OCI-LY7 (cell line): Measurements from ENCODE around the gene TMEM219. TPM values are rescaled to one million over a fixed set of nuclear protein-coding genes. Genes with fewer than 3 reads are reported as not detected.
A peak's percentile ranks its signal among the peaks of the same experiment; 100 is the strongest.

Experiments used
- BruUV-seq: library from RNA; stranded (reverse); fragments of 400-500 nt; replicated peaks from 2 replicates; lab custom pipeline; 2021; lab: Mats Ljungman, UMichigan
- CTCF ChIA-PET: fragments of 300-600 bp; sonication (Branson Sonifier 250); formaldehyde crosslinking; loops from one replicate; lab custom pipeline; 2022; ENCODE audit warnings: antibody characterized with exemption; ENCODE audit not compliant: unreplicated experiment; lab: Charles Lee
- POLR2A ChIA-PET: fragments of 300-600 bp; sonication (Branson Sonifier 250); formaldehyde crosslinking; loops from one replicate; lab custom pipeline; 2022; ENCODE audit warnings: antibody characterized with exemption; lab: Charles Lee
- DNase-seq: peaks from one replicate; pipeline ENCODE4 v3.0.0-alpha.2; 2015; ENCODE audit warnings: low spot score
- H2AFZ ChIP-seq: fragments of 200-600 bp; sonication (generic), shearing (Covaris generic); 2 replicates; pipeline ENCODE4 v1.6.1; 2014; ENCODE audit warnings: mild to moderate bottlenecking, antibody characterized with exemption, low read length, moderate library complexity
- H3K27ac ChIP-seq: fragments of 200-600 bp; sonication (generic); 2 replicates; pipeline ENCODE4 v1.5.1; 2014; ENCODE audit warnings: mixed run types, low read depth, mild to moderate bottlenecking, moderate library complexity, low read length, inconsistent platforms; ENCODE audit not compliant: poor library complexity, severe bottlenecking
- H3K36me3 ChIP-seq: fragments of 200-600 bp; sonication (generic); 2 replicates; pipeline ENCODE4 v1.6.1; 2014; ENCODE audit warnings: mild to moderate bottlenecking, antibody characterized with exemption, low read length, moderate library complexity, mixed read lengths; ENCODE audit not compliant: insufficient read depth
- H3K4me1 ChIP-seq: fragments of 200-600 bp; sonication (generic); 2 replicates; pipeline ENCODE4 v1.5.1; 2014; ENCODE audit warnings: mild to moderate bottlenecking, low read length; ENCODE audit not compliant: insufficient read depth, poor library complexity, severe bottlenecking
- H3K4me2 ChIP-seq: fragments of 200-600 bp; sonication (generic); 2 replicates; pipeline ENCODE4 v1.6.1; 2014; ENCODE audit warnings: mild to moderate bottlenecking, low read length
- H3K4me3 ChIP-seq: fragments of 200-600 bp; sonication (generic); 2 replicates; pipeline ENCODE4 v1.5.1; 2014; ENCODE audit warnings: mild to moderate bottlenecking, low read depth, low read length; ENCODE audit not compliant: poor library complexity, severe bottlenecking
- H3K79me2 ChIP-seq: fragments of 200-600 bp; sonication (generic); 2 replicates; pipeline ENCODE4 v1.6.1; 2016; ENCODE audit warnings: low read depth, mild to moderate bottlenecking, low read length, moderate library complexity, mixed read lengths; ENCODE audit not compliant: insufficient read depth
- H3K9me2 ChIP-seq: fragments of 200-600 bp; sonication (generic); 2 replicates; pipeline ENCODE4 v1.6.1; 2016; ENCODE audit warnings: mild to moderate bottlenecking, low read length, mixed read lengths; ENCODE audit not compliant: insufficient read depth
- H3K9me3 ChIP-seq: fragments of 200-600 bp; sonication (generic); 2 replicates; pipeline ENCODE4 v1.6.1; 2014; ENCODE audit warnings: mild to moderate bottlenecking, mixed run types, low read length, mixed read lengths
- H4K20me1 ChIP-seq: fragments of 200-600 bp; sonication (generic); 2 replicates; pipeline ENCODE4 v1.6.1; 2014; ENCODE audit warnings: mild to moderate bottlenecking, antibody characterized with exemption, low read length, moderate library complexity, mixed read lengths; ENCODE audit not compliant: insufficient read depth
- EZH2phosphoT487 ChIP-seq: fragments of 200-600 bp; sonication (generic); IDR thresholded peaks from 2 replicates; pipeline ENCODE4 v1.6.1; 2018; ENCODE audit warnings: low read depth, borderline replicate concordance, mild to moderate bottlenecking, mixed run types, antibody characterized with exemption, low read length, moderate library complexity, mixed read lengths
- intact Hi-C: fragments of 100-400 bp; cut with micrococcal nuclease; formaldehyde crosslinking; loops from one replicate; pipeline ENCODE4 v1.10.0; 2022; ENCODE audit not compliant: unreplicated experiment
- total RNA-seq, 2 experiments: library from RNA; depleted of rRNA in 1 of 2; stranded (reverse); fragments of >200 nt in 1 of 2; shearing (Covaris generic) in 1 of 2; gene quantifications; 2 replicates each; pipeline ENCODE4 v1.2.3, GENCODE V29; 2014 to 2022
- TF ChIP-seq, protein P1 (sequence below): fragments of 200-600 bp; sonication (generic); conservative IDR thresholded peaks from 2 replicates; pipeline ENCODE4 v1.5.1; 2014; ENCODE audit warnings: mild to moderate bottlenecking, antibody characterized with exemption, low read length, moderate library complexity, mixed read lengths

Gene TMEM219
- total RNA-seq, 2 experiments from 2014 or later, result 82.9 to 94.1 TPM

GRCh38 chr16:29996766-29997250 is 34.9 kb downstream of the TMEM219 start:
- H3K9me3 ChIP-seq, result no peaks in the 10 kb centered on the region
- H3K4me3 ChIP-seq, result peak overlapping the region; percentile 85
- H3K79me2 ChIP-seq, result peaks cover 12% of the 10 kb centered on the region; the same call in 1 of the 2 replicates
- peak; percentile 59 for DNase-seq
- H3K9me2 ChIP-seq, result no peaks in the 10 kb centered on the region
- TF ChIP-seq EZH2phosphoT487, result no peak
- TF ChIP-seq, protein P1, sequence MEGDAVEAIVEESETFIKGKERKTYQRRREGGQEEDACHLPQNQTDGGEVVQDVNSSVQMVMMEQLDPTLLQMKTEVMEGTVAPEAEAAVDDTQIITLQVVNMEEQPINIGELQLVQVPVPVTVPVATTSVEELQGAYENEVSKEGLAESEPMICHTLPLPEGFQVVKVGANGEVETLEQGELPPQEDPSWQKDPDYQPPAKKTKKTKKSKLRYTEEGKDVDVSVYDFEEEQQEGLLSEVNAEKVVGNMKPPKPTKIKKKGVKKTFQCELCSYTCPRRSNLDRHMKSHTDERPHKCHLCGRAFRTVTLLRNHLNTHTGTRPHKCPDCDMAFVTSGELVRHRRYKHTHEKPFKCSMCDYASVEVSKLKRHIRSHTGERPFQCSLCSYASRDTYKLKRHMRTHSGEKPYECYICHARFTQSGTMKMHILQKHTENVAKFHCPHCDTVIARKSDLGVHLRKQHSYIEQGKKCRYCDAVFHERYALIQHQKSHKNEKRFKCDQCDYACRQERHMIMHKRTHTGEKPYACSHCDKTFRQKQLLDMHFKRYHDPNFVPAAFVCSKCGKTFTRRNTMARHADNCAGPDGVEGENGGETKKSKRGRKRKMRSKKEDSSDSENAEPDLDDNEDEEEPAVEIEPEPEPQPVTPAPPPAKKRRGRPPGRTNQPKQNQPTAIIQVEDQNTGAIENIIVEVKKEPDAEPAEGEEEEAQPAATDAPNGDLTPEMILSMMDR, result peak; percentile 36; the same call in 1 of the 2 replicates
- intact Hi-C loops, result loop anchor here (1.0 to 10.0 kb wide), 5 partner anchors 24 to 378 kb away; partner anchors contain the start of genes CDIPT, KCTD13, MAZ and MYL11
- no peaks in the 10 kb centered on the region for H4K20me1 ChIP-seq
- H2AFZ ChIP-seq, result peak overlapping the region; percentile 68; the same call in 1 of the 2 replicates
- H3K27ac ChIP-seq, result peak overlapping the region; percentile 90
- ChIA-PET POLR2A (interaction anchor here (0.7 to 1.9 kb wide), 4 partner anchors 24 to 259 kb away, joined by 3 to 5 read pairs (median 4); partner anchors contain the start of genes KIF22 and TAOK2), CTCF (interaction anchor here (1.0 to 1.2 kb wide), 2 partner anchors 12 to 36 kb away, joined by 3 to 4 read pairs; no protein-coding TSS in a partner anchor)
- BruUV-seq, result TSS peak; percentile 47
- H3K4me2 ChIP-seq, result peak overlapping the region; percentile 82
- peaks cover 44% of the 10 kb centered on the region for H3K36me3 ChIP-seq
- H3K4me1 ChIP-seq, result peaks cover 27% of the 10 kb centered on the region

DNA sequence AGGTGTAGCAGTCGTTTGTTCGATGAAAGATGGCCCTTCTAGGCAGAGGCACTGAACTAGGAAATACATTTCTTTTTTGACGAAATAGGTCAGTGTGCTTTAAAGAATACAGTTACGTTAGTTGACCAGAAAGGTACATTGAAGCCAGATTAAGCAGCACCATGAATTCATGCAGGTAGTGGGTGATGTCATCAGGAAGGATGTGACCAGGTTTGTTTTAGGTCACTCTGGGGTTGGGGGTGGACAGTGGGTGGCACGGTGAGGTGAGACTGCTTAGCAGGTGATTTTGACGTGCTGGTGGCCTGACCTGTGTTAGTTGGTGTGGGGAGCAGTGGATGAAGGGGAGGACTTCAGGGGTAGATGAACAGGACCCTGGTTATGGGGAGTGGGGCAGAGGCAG is 37.7 kb downstream of the TMEM219 start:
- H4K20me1 ChIP-seq, result no peaks in the 10 kb centered on the region
- no peaks in the 10 kb centered on the region for H3K9me3 ChIP-seq
- H3K4me3 ChIP-seq, result no peak overlapping the region
- H3K79me2 ChIP-seq, result peaks cover 12% of the 10 kb centered on the region; the same call in 1 of the 2 replicates
- no peak for TF ChIP-seq EZH2phosphoT487
- TF ChIP-seq, protein P1, result no peak
- H3K4me1 ChIP-seq, result peaks cover 16% of the 10 kb centered on the region
- intact Hi-C loops, result loop anchor here (5.0 to 10.0 kb wide), 2 partner anchors 192 to 375 kb away; partner anchors contain the start of genes MAZ, MYL11 and TBC1D10B
- no peak overlapping the region for H3K4me2 ChIP-seq
- H3K27ac ChIP-seq, result no peak overlapping the region
- ChIA-PET POLR2A (no interaction called here), CTCF (no interaction called here)
- no peak overlapping the region for H2AFZ ChIP-seq
- no peaks in the 10 kb centered on the region for H3K9me2 ChIP-seq
- H3K36me3 ChIP-seq, result peaks cover 24% of the 10 kb centered on the region; the same call in 1 of the 2 replicates
- DNase-seq, result no peak
- no TSS peak for BruUV-seq
